Stimulated activated CD8-positive, alpha-beta memory T cell treated with anti-CD3 and anti-CD28 coated beads, Interleukin-2, amount 100 ng/mL, for 1 hour (primary cell): Measurements from ENCODE around the gene GRID2IP.
"Not testable (repeated sequence)": the region's sequence is repeated elsewhere in the genome, so short reads cannot be mapped to it uniquely, and the experiment has no call there.

Source experiments
- DNase-seq, 2 donors: peaks; one replicate each; pipeline ENCODE4 v3.0.0-alpha.2; 2020; ENCODE audit warnings: low read depth in 2 of 2

The GRID2IP gene

GRCh38 chr7:6487184-6487545 lies 64.1 kb downstream of the GRID2IP start:
- no peak for DNase-seq

GRCh38 chr7:6486438-6487183 lies 64.7 kb downstream of the GRID2IP start:
- DNase-seq = no peak

- DNase-seq = no peak
Observed at GRCh38 chr7:6482743-6483119, 68.5 kb downstream of the GRID2IP start.

- DNase-seq = no peak
Observed at GRCh38 chr7:6482307-6482706, 69.0 kb downstream of the GRID2IP start.

- DNase-seq = no peak
Observed at GRCh38 chr7:6481445-6481844, 69.8 kb downstream of the GRID2IP start.

GRCh38 chr7:6480323-6480660 lies 71.0 kb downstream of the GRID2IP start:
- no peak for DNase-seq

- no peak for DNase-seq
Observed at GRCh38 chr7:6479067-6479466, 72.2 kb downstream of the GRID2IP start.

GRCh38 chr7:6478186-6478585 lies 73.1 kb downstream of the GRID2IP start:
- DNase-seq = no peak

- DNase-seq = no peak
Observed at GRCh38 chr7:6477318-6477660, 74.0 kb downstream of the GRID2IP start.

GRCh38 chr7:6476596-6477317 lies 74.5 kb downstream of the GRID2IP start:
- DNase-seq = no peak

- DNase-seq = no peak
Observed at GRCh38 chr7:6475433-6476186, 75.7 kb downstream of the GRID2IP start.

GRCh38 chr7:6465862-6466261 lies 85.4 kb downstream of the GRID2IP start:
- DNase-seq = no peak

GRCh38 chr7:6463609-6464008 lies 87.7 kb downstream of the GRID2IP start:
- DNase-seq = not testable (repeated sequence)

- DNase-seq = no peak
Observed at GRCh38 chr7:6461946-6462550, 89.2 kb downstream of the GRID2IP start.

GRCh38 chr7:6460990-6461584 lies 90.2 kb downstream of the GRID2IP start:
- DNase-seq = no peak

- no peak for DNase-seq
Observed at GRCh38 chr7:6460303-6460702, 91.0 kb downstream of the GRID2IP start.

- not testable (repeated sequence) for DNase-seq
Observed at GRCh38 chr7:6458676-6459075, 92.6 kb downstream of the GRID2IP start.

GRCh38 chr7:6453734-6454133 lies 97.5 kb downstream of the GRID2IP start:
- DNase-seq = no peak

- DNase-seq = no peak
Observed at GRCh38 chr7:6451224-6451705, 100.0 kb downstream of the GRID2IP start.

GRCh38 chr7:6450591-6450990 lies 100.7 kb downstream of the GRID2IP start:
- not testable (repeated sequence) for DNase-seq

- not testable (repeated sequence) for DNase-seq
Observed at GRCh38 chr7:6449884-6450283, 101.4 kb downstream of the GRID2IP start.
